Dermis microvascular lymphatic vessel endothelial cell (primary cell): ENCODE data around the gene HS1BP3. TPM values are rescaled to one million over a fixed set of nuclear protein-coding genes. Genes with fewer than 3 reads are reported as not detected.

Source experiments
- DNase-seq, 2 donors: peaks; one replicate each; pipeline versions ENCODE4 v3.0.0 to v3.0.0-alpha.2; 2010; ENCODE audit warnings: low read depth in 2 of 2
- total RNA-seq: library from RNA; depleted of rRNA; stranded (reverse); fragments of >200 nt; gene quantifications from 2 replicates; pipeline ENCODE4 v1.2.1, GENCODE V29; 2014

Gene HS1BP3
- total RNA-seq, 1 donor from 2014 or later: 16.9 TPM

- peak in 1 of 2 donors; percentile 96 for DNase-seq
These were observed 77.1 kb downstream of the HS1BP3 start for GRCh38 chr2:20573620-20574422.

- DNase-seq: peak in 1 of 2 donors; percentile 20
These were observed 78.7 kb downstream of the HS1BP3 start for GRCh38 chr2:20572221-20572620.

GRCh38 chr2:20571644-20572215, 79.2 kb downstream of the HS1BP3 start:
- DNase-seq: no peak

GRCh38 chr2:20571231-20571630, 79.7 kb downstream of the HS1BP3 start:
- peak; percentile 76 to 77 for DNase-seq

GRCh38 chr2:20570249-20570648, 80.6 kb downstream of the HS1BP3 start:
- DNase-seq: no peak

- DNase-seq: no peak
These were observed 81.3 kb downstream of the HS1BP3 start for GRCh38 chr2:20569464-20570223.

- peak; percentile 71 to 98 for DNase-seq
These were observed 82.1 kb downstream of the HS1BP3 start for GRCh38 chr2:20568501-20569463.

GRCh38 chr2:20567926-20568179, 83.0 kb downstream of the HS1BP3 start:
- DNase-seq: no peak

Other genes starting within 250 kb of the HS1BP3 start
- gene RHOB, start 204.0 kb downstream of the HS1BP3 start, total RNA-seq: 291 and 515 TPM in 2 replicates
- gene GDF7, start 16.0 kb upstream of the HS1BP3 start, total RNA-seq: 2.3 and 17.2 TPM in 2 replicates
- gene LDAH, start 172.0 kb upstream of the HS1BP3 start, total RNA-seq: 16.4 and 17.3 TPM in 2 replicates